GM10266 (cell line): Measurements from ENCODE around the gene CRYBG1.

Experiments used
- DNase-seq: peaks from one replicate; pipeline ENCODE4 v3.0.0; 2012; ENCODE audit errors: extremely low spot score
- TF ChIP-seq, protein P1 (sequence below): IDR thresholded peaks from 2 replicates; pipeline ENCODE4 v1.5.1; 2012; ENCODE audit warnings: mild to moderate bottlenecking, low read depth; ENCODE audit not compliant: control insufficient read depth, insufficient read depth; ENCODE audit errors: missing control alignments

Gene CRYBG1

DNA sequence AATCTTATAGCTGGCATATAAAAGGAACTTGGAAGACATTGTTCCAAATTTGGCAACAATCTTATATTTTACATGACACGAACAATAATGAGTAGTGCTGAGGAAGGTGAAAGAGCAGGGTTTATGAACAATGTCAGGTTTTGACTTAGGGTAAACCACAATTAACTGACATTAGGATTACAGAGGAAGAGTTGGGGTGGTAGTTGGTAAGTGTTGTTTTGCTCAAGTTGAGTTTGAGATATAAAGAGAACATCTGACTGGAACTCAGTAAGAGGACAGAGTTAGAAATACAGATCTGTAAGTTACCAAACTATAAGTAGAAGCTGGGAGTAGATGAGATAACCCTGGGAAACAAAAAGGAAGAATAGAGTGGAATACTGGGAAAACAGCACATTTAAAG, 253.6 kb downstream of the CRYBG1 start:
- TF ChIP-seq, protein P1, sequence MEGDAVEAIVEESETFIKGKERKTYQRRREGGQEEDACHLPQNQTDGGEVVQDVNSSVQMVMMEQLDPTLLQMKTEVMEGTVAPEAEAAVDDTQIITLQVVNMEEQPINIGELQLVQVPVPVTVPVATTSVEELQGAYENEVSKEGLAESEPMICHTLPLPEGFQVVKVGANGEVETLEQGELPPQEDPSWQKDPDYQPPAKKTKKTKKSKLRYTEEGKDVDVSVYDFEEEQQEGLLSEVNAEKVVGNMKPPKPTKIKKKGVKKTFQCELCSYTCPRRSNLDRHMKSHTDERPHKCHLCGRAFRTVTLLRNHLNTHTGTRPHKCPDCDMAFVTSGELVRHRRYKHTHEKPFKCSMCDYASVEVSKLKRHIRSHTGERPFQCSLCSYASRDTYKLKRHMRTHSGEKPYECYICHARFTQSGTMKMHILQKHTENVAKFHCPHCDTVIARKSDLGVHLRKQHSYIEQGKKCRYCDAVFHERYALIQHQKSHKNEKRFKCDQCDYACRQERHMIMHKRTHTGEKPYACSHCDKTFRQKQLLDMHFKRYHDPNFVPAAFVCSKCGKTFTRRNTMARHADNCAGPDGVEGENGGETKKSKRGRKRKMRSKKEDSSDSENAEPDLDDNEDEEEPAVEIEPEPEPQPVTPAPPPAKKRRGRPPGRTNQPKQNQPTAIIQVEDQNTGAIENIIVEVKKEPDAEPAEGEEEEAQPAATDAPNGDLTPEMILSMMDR, result no peak
- no peak for DNase-seq

DNA sequence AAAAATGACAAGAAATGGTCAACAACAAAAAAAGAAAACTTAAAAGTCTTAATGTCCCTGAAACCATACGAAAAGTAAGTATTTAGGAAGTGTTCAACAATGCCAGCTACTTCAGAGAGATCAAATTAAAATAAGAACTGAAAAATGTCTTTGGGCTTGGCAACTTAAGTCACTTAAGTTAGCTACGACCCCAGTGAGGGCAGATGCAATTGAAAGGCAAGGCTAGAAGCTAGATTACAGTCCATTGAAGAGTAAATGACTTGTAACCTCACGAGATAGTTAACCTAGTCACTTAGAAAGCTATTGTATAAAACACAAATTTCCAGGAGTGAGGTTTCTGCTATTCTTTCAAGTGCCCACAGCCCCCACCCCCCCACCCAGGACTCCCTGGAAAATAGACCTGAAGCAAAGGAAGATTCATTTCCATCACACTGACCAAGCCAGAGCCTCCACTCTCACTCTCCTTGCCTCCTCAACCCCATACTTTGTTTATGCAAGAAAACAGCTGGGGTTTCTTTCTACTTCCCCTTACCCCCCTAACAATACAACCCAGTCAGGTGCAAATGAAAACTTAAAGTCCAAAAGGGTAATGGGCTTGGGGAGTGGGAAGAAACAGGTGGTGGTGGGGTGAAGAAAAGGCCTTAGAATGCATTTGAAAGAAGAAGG, 254.2 kb downstream of the CRYBG1 start:
- TF ChIP-seq, protein P1, result no peak
- no peak for DNase-seq

DNA sequence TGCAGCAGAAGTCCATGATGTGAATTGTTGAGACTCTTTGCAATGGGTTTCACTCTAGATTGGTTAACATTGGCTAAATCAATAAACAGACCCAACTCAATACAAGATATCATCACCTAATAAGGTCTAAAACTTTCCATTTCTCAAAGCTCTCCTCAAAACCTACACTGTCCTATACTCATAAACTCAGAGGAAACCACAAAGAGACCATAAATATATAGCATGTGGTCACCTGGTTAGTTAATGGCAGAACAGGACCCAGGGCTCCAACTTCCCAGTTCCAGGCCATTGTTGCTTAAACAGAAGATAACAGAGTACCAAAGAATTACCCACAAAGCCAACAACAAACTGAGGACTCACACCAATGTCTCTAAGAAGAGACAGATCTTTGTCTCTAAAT, 256.8 kb downstream of the CRYBG1 start:
- TF ChIP-seq, protein P1, result no peak
- no peak for DNase-seq

GRCh38 chr6:106617857-106618256, 257.3 kb downstream of the CRYBG1 start:
- TF ChIP-seq, protein P1, result no peak

DNA sequence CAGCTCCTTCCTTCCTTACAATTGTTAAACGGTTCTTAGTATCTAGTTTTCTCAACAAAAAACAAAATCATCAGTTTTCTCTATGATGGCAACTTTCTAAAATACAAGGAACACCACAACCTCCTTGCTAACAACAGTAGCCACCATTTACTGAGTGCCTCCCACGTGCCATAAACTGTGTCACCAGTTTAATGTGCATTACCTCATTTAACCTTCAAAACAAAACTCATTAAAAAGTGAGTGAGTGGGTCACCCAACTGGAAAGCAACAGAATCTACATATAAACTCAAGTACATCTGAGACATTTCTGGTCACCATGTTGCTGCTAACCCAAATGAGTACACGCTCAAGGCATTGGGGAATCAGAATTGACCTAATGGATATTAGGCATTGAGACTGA, 257.8 kb downstream of the CRYBG1 start:
- TF ChIP-seq, protein P1, result no peak
- DNase-seq, result no peak

More at GRCh38 chr6:106617857-106618256, 257.3 kb downstream of the CRYBG1 start:
- no peak for DNase-seq

DNA sequence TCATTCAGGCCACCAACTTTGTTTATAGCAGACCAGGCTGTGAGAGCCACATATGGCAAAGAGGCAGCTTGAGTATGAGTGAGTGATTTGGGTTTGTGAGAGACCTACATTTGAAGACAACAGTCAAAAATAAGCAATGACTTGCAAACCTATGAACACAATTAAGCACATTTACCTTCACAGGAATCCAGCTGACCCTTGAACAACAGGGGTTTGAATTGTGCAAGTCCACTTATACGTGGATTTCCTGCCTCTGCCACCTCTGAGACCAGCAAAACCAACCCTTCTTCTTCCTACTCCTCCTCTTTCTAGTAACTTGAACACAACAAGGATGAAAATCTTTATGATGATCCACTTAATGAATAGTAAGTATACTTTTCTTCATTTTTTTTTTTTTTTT, 258.7 kb downstream of the CRYBG1 start:
- TF ChIP-seq, protein P1, result no peak
- DNase-seq, result no peak

DNA sequence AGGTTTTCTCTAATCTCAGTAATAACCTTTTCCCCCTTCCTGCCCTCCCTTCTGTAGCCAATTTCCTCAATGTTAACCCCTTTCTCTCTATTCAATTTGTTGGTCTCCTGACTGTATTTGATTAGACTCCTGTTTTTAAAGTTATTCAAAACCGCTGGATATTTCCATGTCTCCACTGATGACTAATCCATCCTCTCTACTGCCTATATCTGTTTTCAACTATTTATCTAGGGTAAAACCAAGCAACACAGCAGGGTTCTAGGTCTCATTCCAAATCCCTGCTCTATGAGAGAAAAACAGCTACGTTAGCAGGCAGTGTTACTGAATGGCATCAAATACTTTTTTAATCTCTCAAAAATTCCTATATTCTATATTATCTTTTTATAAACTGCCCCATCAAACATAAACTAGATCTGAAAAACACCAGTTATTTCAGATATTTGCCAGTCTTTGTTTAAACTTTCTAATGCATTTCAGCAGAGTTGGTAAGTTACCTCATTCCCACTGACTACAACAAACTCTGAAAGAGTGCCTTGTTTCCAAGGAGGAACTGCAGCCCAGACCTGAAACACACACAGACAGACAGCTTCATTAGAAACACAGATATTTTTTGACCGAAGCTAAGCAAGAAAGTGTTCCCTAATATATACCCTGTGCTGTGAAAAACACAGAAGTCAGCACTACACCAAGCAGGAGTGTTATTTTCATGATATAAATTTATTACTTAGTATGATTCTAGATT, 260.6 kb downstream of the CRYBG1 start:
- TF ChIP-seq, protein P1, result no peak
- DNase-seq, result no peak
